ENCODE results near the gene MYOM1.

GRCh38 chr18:3251963-3252277, 32.2 kb upstream of the MYOM1 start:
- TF ChIP-seq CTCF (conservative IDR thresholded peaks at IDR 0.05; ENCODE audit: low read length): no peak
- TF ChIP-seq EZH2phosphoT487 (IDR thresholded peaks at IDR 0.05; ENCODE audit: borderline replicate concordance, low read depth, low read length): no peak
